ENCODE results near the gene FIBIN. TPM values are rescaled to one million over a fixed set of nuclear protein-coding genes. Genes with fewer than 3 reads are reported as not detected.

FIBIN gene
- total and polyA plus RNA-seq, 2 experiments from 2014 or later = 0.21 to 0.66 TPM

DNA sequence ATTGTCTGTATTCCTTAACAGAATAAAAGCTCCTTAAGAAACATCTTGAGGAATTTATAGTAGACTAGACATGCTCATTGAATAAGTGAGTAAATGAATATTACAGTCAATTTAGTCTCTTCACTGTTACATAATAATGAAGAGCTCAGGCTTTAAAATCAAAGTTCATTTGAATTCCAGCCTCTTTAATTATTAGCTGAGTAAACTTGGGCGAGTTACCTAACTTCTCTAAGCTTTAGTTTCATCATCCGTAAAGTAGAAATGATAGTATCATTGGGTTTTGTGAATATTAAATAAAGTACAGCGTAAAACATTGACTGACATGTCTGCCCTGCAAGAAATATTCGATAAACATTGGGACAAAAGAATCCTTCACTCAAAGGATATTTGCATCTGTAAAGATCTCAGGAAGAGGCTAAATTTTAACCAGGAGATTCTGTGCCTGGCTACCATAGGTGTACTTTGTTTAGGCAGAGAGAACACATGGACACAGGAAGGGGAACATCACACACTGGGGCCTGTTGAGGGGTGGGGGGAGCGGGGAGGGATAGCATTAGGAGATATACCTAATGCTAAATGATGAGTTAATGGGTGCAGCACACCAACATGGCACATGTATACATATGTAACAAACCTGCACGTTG, 31.5 kb downstream of the FIBIN start (continued):
- TF ChIP-seq, protein P1, sequence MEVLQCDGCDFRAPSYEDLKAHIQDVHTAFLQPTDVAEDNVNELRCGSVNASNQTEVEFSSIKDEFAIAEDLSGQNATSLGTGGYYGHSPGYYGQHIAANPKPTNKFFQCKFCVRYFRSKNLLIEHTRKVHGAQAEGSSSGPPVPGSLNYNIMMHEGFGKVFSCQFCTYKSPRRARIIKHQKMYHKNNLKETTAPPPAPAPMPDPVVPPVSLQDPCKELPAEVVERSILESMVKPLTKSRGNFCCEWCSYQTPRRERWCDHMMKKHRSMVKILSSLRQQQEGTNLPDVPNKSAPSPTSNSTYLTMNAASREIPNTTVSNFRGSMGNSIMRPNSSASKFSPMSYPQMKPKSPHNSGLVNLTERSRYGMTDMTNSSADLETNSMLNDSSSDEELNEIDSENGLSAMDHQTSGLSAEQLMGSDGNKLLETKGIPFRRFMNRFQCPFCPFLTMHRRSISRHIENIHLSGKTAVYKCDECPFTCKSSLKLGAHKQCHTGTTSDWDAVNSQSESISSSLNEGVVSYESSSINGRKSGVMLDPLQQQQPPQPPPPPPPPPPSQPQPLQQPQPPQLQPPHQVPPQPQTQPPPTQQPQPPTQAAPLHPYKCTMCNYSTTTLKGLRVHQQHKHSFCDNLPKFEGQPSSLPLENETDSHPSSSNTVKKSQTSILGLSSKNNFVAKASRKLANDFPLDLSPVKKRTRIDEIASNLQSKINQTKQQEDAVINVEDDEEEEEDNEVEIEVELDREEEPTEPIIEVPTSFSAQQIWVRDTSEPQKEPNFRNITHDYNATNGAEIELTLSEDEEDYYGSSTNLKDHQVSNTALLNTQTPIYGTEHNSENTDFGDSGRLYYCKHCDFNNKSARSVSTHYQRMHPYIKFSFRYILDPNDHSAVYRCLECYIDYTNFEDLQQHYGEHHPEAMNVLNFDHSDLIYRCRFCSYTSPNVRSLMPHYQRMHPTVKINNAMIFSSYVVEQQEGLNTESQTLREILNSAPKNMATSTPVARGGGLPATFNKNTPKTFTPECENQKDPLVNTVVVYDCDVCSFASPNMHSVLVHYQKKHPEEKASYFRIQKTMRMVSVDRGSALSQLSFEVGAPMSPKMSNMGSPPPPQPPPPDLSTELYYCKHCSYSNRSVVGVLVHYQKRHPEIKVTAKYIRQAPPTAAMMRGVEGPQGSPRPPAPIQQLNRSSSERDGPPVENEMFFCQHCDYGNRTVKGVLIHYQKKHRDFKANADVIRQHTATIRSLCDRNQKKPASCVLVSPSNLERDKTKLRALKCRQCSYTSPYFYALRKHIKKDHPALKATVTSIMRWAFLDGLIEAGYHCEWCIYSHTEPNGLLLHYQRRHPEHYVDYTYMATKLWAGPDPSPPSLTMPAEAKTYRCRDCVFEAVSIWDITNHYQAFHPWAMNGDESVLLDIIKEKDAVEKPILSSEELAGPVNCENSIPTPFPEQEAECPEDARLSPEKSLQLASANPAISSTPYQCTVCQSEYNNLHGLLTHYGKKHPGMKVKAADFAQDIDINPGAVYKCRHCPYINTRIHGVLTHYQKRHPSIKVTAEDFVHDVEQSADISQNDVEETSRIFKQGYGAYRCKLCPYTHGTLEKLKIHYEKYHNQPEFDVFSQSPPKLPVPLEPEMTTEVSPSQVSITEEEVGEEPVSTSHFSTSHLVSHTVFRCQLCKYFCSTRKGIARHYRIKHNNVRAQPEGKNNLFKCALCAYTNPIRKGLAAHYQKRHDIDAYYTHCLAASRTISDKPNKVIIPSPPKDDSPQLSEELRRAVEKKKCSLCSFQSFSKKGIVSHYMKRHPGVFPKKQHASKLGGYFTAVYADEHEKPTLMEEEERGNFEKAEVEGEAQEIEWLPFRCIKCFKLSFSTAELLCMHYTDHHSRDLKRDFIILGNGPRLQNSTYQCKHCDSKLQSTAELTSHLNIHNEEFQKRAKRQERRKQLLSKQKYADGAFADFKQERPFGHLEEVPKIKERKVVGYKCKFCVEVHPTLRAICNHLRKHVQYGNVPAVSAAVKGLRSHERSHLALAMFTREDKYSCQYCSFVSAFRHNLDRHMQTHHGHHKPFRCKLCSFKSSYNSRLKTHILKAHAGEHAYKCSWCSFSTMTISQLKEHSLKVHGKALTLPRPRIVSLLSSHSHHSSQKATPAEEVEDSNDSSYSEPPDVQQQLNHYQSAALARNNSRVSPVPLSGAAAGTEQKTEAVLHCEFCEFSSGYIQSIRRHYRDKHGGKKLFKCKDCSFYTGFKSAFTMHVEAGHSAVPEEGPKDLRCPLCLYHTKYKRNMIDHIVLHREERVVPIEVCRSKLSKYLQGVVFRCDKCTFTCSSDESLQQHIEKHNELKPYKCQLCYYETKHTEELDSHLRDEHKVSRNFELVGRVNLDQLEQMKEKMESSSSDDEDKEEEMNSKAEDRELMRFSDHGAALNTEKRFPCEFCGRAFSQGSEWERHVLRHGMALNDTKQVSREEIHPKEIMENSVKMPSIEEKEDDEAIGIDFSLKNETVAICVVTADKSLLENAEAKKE (CRISPR knock-in tag; IDR thresholded peaks at IDR 0.05) = no peak
- TF ChIP-seq ZNF114 (CRISPR knock-in tag; IDR thresholded peaks at IDR 0.05) = no peak
- no peak for TF ChIP-seq CREB1 (CRISPR knock-in tag; IDR thresholded peaks at IDR 0.05; ENCODE audit: low read depth)
- TF ChIP-seq NANOG (IDR thresholded peaks at IDR 0.05; ENCODE audit: borderline replicate concordance) = no peak
- TF ChIP-seq, protein P2, sequence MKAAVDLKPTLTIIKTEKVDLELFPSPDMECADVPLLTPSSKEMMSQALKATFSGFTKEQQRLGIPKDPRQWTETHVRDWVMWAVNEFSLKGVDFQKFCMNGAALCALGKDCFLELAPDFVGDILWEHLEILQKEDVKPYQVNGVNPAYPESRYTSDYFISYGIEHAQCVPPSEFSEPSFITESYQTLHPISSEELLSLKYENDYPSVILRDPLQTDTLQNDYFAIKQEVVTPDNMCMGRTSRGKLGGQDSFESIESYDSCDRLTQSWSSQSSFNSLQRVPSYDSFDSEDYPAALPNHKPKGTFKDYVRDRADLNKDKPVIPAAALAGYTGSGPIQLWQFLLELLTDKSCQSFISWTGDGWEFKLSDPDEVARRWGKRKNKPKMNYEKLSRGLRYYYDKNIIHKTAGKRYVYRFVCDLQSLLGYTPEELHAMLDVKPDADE (IDR thresholded peaks at IDR 0.05) = no peak
- TF ChIP-seq EZH2phosphoT487 (IDR thresholded peaks at IDR 0.05; ENCODE audit: unreplicated experiment) = no peak

DNA sequence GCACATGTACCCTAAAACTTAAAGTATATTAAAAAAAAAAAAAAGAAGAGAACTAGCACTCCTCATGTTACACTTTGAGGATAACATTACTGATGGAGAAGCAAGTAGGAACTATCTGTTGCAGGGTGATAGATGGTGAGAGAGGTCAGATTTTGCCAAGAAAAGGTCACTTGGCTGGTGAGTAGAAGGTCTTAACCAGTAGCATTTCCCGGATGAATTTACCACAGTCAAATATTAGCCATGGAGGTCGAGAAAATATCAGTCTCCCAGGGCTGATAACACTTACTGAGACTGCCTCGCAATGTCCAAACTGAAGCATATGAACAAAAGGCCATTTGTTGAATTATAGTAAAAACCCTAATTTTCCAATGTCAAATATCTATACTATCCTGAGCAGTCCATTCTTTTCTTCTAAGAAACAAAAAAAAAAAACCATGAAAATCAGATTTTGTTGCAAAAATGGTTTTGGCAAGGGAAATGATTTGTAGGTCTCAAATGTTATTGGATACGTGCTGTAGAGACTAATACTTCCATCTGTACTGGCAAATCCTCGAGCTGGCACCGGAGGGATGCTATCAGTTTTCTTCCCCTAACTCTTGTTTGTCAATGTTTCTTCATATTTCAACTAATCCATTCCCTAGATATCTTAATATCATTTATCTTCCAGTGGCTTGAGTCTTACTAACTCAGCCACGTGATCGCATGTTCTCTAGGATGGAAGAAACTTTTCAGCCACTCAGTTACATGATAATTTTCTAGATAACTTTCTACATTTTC, 32.2 kb downstream of the FIBIN start:
- Histone ChIP-seq H3K4me3 (no peak overlapping the region), H3F3A (replicated peaks; ENCODE audit: low read depth) (no peaks in the 10 kb centered on the region), H3K79me2 (replicated peaks; ENCODE audit: insufficient read depth) (no peaks in the 10 kb centered on the region), H3K27me3 (ENCODE audit: insufficient read depth) (no peaks in the 10 kb centered on the region), H3K9me2 (ENCODE audit: insufficient read depth) (no peaks in the 10 kb centered on the region), H3K36me3 (ENCODE audit: insufficient read depth) (no peaks in the 10 kb centered on the region), H3K4me2 (no peak overlapping the region), H2AFZ (no peak overlapping the region), H4K20me1 (replicated peaks; ENCODE audit: insufficient read depth) (no peaks in the 10 kb centered on the region), H3K4me1 (ENCODE audit: insufficient read depth) (peaks cover 10% of the 10 kb centered on the region), H3K27ac (ENCODE audit: low read depth) (no peak overlapping the region)
- H3K4me1 Mint-ChIP-seq = peaks cover 14% of the 10 kb centered on the region; the same call in 2 of the 3 replicates
- H3K9me3 Mint-ChIP-seq = no peaks in the 10 kb centered on the region
- no peaks in the 10 kb centered on the region for H3K36me3 Mint-ChIP-seq (ENCODE audit: low read depth)
- H3K4me3 Mint-ChIP-seq = no peak overlapping the region
- ATAC-seq (no peak), DNase-seq (ENCODE audit: low spot score) (no peak)
- H3K27me3 Mint-ChIP-seq (ENCODE audit: insufficient read depth, low read depth, poor library complexity) = no peaks in the 10 kb centered on the region
- no peak overlapping the region for H3K27ac Mint-ChIP-seq
- TF ChIP-seq CTCF (conservative IDR thresholded peaks at IDR 0.05; ENCODE audit: low read depth in 2 of 2) = no peak
- TF ChIP-seq, protein P2 (IDR thresholded peaks at IDR 0.05) = no peak
- TF ChIP-seq JUNB (IDR thresholded peaks at IDR 0.05; ENCODE audit: unreplicated experiment) = no peak
- no peak for TF ChIP-seq ZNF331 (CRISPR knock-in tag; IDR thresholded peaks at IDR 0.05; ENCODE audit: low read depth)
